ENCODE data around the gene GCK. TPM values are rescaled to one million over a fixed set of nuclear protein-coding genes. Genes with fewer than 3 reads are reported as not detected.
A peak's percentile ranks its signal among the peaks of the same experiment; 100 is the strongest.

GCK gene
- total RNA-seq, 4 donors from 2014 or later: 0.52 TPM; not detected in 3

DNA sequence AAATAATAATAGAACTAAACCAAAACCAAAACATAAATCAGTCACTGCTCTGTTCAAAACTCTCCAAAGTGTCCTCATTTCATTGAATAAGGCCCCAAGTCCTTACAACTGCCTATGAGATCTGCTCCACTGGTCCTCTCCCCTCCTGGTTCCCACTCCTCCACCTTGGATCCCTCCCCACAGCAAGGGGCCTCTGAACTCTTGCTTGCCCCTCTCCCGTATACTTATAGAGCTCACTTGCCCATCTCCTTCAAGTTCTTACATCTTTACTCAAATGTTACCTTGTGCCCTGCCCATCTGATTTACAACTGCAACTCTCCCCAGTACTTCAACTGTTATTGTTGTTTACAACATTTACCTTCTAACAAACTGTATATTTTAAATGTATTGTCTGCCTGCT lies 66.7 kb downstream of the GCK start:
- Histone ChIP-seq H3K36me3 (peaks cover 39% of the 10 kb centered on the region), H3K4me3 (peak overlapping the region; percentile 84), H3K9me3 (no peaks in the 10 kb centered on the region), H3K4me1 (peaks cover 18% of the 10 kb centered on the region), H3K27me3 (no peaks in the 10 kb centered on the region), H3K27ac (peak overlapping the region; percentile 80)
- TF ChIP-seq, protein P1, sequence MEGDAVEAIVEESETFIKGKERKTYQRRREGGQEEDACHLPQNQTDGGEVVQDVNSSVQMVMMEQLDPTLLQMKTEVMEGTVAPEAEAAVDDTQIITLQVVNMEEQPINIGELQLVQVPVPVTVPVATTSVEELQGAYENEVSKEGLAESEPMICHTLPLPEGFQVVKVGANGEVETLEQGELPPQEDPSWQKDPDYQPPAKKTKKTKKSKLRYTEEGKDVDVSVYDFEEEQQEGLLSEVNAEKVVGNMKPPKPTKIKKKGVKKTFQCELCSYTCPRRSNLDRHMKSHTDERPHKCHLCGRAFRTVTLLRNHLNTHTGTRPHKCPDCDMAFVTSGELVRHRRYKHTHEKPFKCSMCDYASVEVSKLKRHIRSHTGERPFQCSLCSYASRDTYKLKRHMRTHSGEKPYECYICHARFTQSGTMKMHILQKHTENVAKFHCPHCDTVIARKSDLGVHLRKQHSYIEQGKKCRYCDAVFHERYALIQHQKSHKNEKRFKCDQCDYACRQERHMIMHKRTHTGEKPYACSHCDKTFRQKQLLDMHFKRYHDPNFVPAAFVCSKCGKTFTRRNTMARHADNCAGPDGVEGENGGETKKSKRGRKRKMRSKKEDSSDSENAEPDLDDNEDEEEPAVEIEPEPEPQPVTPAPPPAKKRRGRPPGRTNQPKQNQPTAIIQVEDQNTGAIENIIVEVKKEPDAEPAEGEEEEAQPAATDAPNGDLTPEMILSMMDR (IDR thresholded peaks at IDR 0.05): no peak
- TF ChIP-seq EP300 (IDR thresholded peaks at IDR 0.05) (no peak), POLR2AphosphoS5 (IDR thresholded peaks at IDR 0.05) (no peak), POLR2A (IDR thresholded peaks at IDR 0.05) (no peak)
- WGBS: 41% methylated on average over 1 of the region's 1 CpG
- no peak for DNase-seq (ENCODE audit: low spot score in 2 of 2)

DNA sequence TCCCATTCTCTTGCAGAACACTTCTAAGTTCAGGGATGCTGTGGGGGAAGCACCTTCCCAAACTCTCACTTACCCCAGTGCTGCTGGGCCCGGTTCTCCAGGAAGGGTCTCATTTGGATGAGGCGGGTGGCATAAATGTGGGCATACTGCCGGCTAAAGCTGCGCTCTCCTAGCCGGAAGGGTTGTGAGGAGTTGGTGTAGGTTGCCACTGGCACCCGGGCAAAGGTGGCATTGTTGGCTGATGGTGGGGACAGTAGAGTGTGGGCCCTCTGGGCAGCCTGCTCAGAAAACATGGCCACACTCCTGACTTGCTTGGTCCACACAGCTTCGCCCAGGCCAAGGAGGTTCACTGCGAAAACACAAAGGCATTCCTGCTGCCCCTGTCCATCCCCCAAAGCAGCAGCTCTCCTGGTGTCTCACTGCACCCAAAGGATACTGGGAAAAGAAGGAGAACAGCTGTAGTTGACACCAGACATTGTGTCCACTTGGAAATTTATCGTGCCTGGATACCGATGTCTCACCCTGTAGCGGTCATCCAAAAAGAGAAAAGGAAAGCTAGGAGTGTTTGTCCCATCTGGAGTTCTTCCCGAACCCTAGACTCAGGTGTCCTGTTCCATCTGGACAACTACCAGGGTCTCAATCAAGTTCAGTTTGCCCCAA lies 67.3 kb downstream of the GCK start:
- H3K4me3 ChIP-seq: no peak overlapping the region

DNA sequence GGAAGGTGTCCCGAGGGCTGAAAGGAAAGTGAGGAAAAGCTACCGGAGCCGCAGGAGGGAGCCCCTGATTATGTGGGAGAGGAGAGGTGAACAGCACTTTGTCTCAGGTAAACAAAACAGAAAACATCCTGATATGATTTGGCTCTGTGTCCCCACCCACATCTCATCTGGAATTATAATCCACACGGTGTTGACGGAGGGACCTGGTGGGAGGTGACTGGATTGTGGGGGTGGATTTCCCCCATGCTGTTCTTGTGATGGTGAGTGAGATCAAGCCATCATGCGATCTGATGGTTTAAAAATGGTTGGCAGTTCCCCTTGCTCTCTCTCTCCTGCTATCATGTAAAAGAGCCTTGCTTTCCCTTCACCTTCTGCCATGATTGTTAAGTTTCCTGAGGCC lies 68.8 kb downstream of the GCK start:
- no peak for DNase-seq (ENCODE audit: low spot score in 2 of 2)
- WGBS: 87% methylated on average over 6 of the region's 6 CpGs
- no peak overlapping the region for H3K27ac ChIP-seq
- peaks cover 61% of the 10 kb centered on the region for H3K36me3 ChIP-seq
- no peaks in the 10 kb centered on the region for H3K9me3 ChIP-seq
- no peaks in the 10 kb centered on the region for H3K27me3 ChIP-seq
- H3K4me1 ChIP-seq: peaks cover 18% of the 10 kb centered on the region
- TF ChIP-seq EP300 (IDR thresholded peaks at IDR 0.05) (no peak), POLR2AphosphoS5 (IDR thresholded peaks at IDR 0.05) (no peak), POLR2A (IDR thresholded peaks at IDR 0.05) (no peak)
- TF ChIP-seq, protein P1 (IDR thresholded peaks at IDR 0.05): no peak
- no peak overlapping the region for H3K4me3 ChIP-seq

More for the DNA sequence above, 67.3 kb downstream of the GCK start:
- Histone ChIP-seq H3K27me3 (no peaks in the 10 kb centered on the region), H3K36me3 (peaks cover 46% of the 10 kb centered on the region), H3K27ac (no peak overlapping the region), H3K4me1 (peaks cover 18% of the 10 kb centered on the region), H3K9me3 (no peaks in the 10 kb centered on the region)
- DNase-seq (ENCODE audit: low spot score in 2 of 2): no peak
- WGBS: 93% methylated on average over 12 of the region's 12 CpGs
- TF ChIP-seq POLR2AphosphoS5 (IDR thresholded peaks at IDR 0.05) (no peak), POLR2A (IDR thresholded peaks at IDR 0.05) (no peak), EP300 (IDR thresholded peaks at IDR 0.05) (no peak)
- TF ChIP-seq, protein P1 (IDR thresholded peaks at IDR 0.05): no peak

DNA sequence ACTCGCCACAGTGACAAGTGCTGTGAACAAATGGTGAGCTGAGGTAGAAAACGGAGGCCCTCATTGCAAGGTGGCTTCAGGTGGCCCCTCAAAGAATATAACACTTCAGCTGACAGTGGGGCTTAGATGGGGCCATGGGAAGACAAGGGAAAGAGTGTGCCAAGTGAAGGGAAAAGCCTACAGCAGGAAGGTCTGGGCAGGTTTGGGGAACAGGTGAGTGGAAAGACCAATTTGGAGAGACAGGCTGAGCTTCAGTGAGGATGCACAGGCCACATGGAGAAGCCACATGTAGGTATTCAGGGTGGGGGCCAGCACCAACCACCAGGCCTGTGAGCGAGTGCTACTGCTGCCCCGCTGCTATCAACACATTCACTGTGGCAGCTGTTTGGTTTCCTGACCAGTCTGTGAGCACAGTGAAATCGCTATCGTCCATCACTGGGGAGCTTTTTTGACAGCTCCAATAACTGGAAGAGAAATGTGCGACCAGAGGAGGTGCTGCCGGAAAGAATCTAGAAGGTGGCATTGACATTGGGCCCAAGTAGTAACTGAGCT lies 69.3 kb downstream of the GCK start:
- 93% methylated on average over 8 of the region's 8 CpGs for whole genome bisulfite sequencing
- no peaks in the 10 kb centered on the region for H3K9me3 ChIP-seq
- DNase-seq (ENCODE audit: low spot score in 2 of 2): no peak

More for the DNA sequence above, 69.3 kb downstream of the GCK start:
- TF ChIP-seq POLR2AphosphoS5 (IDR thresholded peaks at IDR 0.05) (no peak), EP300 (IDR thresholded peaks at IDR 0.05) (no peak), POLR2A (IDR thresholded peaks at IDR 0.05) (no peak)
- TF ChIP-seq, protein P1 (IDR thresholded peaks at IDR 0.05): no peak
- Histone ChIP-seq H3K4me1 (peaks cover 18% of the 10 kb centered on the region), H3K4me3 (no peak overlapping the region), H3K27ac (no peak overlapping the region), H3K36me3 (peaks cover 66% of the 10 kb centered on the region), H3K27me3 (no peaks in the 10 kb centered on the region)
